ENCODE measurements around the gene TRHDE.
A peak's percentile ranks its signal among the peaks of the same experiment; 100 is the strongest.

Gene TRHDE

DNA sequence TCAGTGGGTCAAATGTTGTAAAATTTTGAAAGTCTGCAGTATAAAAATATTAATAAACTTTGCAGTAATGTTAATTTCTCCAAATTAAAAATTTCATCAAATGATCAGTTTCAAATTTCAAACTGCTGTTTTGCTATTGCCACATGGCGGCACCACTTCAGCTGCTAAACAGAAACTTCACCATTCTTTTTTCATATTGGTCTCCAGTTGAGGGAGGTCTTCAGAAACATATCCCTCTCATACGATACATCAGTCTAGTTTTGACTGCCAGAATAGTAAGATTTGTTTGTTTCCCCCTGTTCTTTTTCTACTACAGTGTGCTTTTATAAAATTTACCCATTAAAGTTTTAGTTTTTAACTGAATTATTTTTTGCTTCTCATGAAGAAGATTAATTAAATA is 4.2 kb upstream of the TRHDE start:
- no peak for DNase-seq (ENCODE audit: insufficient read length, low spot score)
- TF ChIP-seq POLR2A (IDR thresholded peaks at IDR 0.05; ENCODE audit: low read depth, low read length), result no peak
- no peak for FAIRE-seq

DNA sequence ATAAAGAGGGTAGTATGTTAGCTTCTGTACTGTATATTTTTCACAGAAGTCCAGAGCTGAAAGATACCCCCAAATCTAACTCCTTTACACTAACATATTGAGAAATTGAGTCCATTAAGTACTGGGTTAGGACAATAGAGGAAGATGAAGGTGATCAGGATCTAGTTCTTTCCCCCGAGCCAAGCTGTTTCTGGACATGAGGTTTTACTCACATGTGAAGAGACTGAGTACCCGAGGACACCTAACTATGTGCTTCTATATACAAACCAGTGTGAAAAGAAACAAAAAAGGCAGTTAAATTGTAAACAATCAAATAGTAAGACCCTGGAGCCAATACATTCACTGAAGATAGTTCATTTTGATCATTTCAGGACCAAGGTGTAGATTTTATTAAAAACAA is 3.8 kb upstream of the TRHDE start:
- FAIRE-seq (no peak), DNase-seq (ENCODE audit: insufficient read length, low spot score) (no peak)
- no peak for TF ChIP-seq POLR2A (IDR thresholded peaks at IDR 0.05; ENCODE audit: low read depth, low read length)

DNA sequence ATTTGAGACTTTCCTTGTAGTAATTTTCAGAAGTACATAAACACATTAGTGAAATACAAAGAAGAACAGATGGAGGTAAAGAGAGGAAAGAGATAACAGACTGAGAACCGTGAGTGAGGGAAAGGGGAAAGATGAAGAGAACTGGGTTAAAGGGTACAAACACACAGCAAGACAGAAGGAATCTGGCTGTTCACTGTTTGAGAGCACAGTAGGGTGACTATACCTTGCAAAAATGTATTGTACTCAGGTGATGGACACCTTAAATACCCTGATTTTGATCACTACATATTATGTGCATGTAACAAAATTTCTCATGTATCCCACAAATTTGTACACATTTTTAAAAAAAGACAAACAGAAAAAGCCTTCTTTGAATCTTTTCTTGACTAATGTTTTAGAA is 2.7 kb upstream of the TRHDE start:
- FAIRE-seq (no peak), DNase-seq (ENCODE audit: insufficient read length, low spot score) (no peak)
- no peak for TF ChIP-seq POLR2A (IDR thresholded peaks at IDR 0.05; ENCODE audit: low read depth, low read length)

DNA sequence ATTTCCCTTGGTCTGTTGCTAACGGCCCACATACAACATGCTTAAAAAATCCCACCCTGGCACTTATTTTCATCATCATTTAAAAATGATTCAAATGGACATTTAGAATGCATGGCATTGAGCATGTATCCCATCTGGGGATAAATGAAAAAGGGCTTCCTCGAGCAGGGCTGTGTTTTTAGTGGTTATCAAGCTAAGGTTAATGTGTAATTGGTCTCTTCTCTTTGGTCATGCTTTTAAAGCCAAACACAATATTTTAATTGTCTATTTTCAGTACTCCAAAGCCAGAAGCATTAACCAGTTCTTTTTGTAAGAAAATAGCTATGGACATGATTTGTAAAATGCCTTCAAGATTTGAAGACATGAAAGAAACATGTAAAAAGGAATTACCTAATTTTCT is 1.9 kb upstream of the TRHDE start:
- FAIRE-seq (no peak), DNase-seq (ENCODE audit: insufficient read length, low spot score) (no peak)
- no peak for TF ChIP-seq POLR2A (IDR thresholded peaks at IDR 0.05; ENCODE audit: low read depth, low read length)

DNA sequence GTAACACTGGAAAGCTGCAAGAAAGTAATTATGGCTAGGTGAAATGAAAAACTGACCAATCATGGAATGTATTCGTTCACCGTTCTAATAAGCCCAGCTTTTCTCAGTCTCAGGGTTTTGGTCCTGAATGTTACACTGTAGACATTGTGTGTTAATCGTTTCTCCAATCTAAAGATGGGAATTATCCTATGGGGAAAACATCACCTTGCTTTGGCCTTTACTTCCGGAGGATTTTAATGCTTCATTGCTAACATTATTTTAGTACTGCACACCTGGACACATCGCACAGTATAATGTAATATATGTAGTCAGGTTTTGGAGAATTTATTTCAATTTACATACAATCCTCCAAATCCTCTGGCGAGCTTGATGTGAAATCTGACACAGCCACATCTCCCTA is 1.2 kb upstream of the TRHDE start:
- FAIRE-seq (no peak), DNase-seq (ENCODE audit: insufficient read length, low spot score) (no peak)
- TF ChIP-seq POLR2A (IDR thresholded peaks at IDR 0.05; ENCODE audit: low read depth, low read length), result no peak

DNA sequence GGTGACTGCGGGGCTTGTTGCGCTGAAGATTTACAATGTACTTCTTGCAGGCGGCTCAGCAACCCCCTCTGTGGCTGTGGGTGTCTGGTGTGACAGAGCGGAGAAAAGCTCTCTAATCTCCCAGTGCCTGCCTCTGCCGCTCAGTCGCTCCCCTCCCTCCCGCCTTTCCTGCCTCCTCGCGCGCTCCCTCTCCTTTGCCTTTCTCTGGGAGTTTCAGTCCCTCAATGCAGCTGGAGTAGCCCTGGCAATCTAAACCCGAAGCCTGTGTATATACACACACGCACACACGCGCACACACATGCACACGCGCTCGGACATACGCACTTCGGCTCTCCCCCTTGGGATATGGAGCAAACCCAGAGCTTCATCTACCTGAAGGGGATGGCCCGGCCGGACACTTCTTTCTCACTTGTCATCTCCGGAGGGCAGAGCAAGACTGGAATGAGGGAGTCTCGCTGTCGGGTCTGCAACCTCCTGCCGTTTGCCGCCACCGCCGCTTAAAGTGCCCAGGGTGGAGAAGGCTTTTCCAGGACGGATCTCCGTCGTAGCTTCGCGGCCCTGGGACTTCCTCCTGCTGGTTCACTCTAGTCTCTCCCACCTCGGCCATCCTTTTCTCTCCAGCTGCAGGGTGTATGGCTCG is 599 bp upstream of the TRHDE start:
- no peak for TF ChIP-seq POLR2A (IDR thresholded peaks at IDR 0.05; ENCODE audit: low read depth, low read length)
- DNase-seq (ENCODE audit: insufficient read length, low spot score), result no peak
- no peak for FAIRE-seq

DNA sequence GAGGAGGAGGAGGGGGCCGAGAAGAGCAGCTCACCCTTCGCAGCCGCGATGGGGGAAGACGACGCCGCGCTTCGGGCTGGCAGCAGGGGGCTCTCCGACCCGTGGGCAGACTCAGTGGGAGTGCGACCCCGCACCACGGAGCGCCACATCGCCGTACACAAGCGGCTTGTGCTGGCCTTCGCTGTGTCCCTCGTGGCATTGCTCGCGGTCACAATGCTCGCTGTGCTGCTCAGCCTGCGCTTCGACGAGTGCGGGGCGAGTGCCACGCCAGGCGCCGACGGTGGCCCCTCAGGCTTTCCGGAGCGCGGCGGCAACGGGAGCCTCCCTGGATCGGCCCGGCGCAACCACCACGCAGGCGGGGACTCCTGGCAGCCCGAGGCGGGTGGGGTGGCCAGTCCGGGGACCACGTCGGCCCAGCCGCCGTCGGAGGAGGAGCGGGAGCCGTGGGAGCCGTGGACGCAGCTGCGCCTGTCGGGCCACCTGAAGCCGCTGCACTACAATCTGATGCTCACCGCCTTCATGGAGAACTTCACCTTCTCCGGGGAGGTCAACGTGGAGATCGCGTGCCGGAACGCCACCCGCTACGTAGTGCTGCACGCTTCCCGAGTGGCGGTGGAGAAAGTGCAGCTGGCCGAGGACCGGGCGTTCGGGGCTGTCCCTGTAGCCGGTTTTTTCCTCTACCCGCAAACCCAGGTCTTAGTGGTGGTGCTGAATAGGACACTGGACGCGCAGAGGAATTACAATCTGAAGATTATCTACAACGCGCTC is 745 bp downstream of the TRHDE start:
- FAIRE-seq (no peak), DNase-seq (ENCODE audit: insufficient read length, low spot score) (no peak)
- no peak for TF ChIP-seq POLR2A (IDR thresholded peaks at IDR 0.05; ENCODE audit: low read depth, low read length)

DNA sequence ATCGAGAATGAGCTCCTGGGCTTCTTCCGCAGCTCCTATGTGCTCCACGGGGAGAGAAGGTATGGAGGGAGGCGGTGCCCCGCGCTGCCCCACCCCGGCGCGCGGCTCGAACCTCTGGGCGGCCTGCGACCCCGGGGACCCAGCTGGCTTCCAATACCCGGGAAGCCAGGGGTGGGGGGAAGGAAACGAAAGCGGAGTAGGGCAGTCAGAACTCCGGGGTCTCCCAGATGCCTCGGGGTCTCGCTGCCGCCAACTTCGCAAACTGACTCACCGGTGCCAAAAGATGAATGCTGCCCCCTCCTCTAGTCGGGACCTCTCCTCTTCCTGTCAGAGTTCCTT is 1.3 kb downstream of the TRHDE start:
- DNase-seq (ENCODE audit: insufficient read length, low spot score) (no peak), FAIRE-seq (no peak)

DNA sequence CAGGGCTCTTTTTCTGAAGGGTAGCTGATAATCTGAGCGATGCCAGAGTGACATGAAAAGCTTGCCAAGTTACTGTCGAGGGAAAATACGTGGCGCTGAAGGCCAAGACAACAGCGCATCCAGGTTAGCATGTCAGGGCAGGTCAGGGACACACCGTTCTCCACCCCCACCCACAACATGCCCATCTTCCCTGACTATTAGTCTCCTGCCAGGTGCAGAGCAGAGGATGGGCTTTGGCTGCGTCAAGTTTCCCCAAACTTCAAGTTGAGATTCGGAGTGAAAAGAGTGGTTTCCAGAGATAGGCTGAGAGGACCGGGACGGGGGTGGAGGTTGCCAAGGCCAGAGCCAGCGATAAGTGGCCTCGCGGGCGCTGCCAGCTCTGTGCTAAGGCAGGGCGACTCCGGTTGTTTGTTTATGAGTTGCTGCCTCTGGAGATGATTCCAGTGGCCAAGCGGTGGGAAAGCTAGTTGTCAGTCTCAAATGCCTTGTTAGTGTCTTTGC is 1.7 kb downstream of the TRHDE start:
- DNase-seq (ENCODE audit: insufficient read length, low spot score), result no peak
- no peak for FAIRE-seq
- TF ChIP-seq POLR2A (IDR thresholded peaks at IDR 0.05; ENCODE audit: low read depth, low read length), result no peak

More for the DNA sequence above, 1.3 kb downstream of the TRHDE start:
- no peak for TF ChIP-seq POLR2A (IDR thresholded peaks at IDR 0.05; ENCODE audit: low read depth, low read length)

DNA sequence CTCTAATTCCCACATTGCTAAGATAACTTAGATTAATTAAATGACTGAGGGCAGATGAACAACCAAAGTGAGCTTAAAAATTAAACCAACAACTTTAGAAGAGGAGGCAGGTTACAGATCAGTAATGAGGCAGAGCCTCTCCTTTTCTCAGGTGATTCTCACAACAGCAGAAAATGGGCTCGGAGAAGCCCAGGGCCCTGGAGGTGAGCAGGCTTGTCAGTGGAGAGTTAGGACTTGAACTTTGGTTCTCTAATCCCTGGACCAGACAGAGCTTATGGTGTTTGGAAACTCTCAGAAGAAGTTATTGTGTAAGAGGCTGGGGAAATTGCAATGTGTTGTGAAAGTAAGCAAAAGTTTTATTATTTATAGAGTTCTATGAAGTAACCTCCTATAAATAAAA is 2.8 kb downstream of the TRHDE start:
- no peak for DNase-seq (ENCODE audit: insufficient read length, low spot score)
- TF ChIP-seq POLR2A (IDR thresholded peaks at IDR 0.05; ENCODE audit: low read depth, low read length), result no peak

DNA sequence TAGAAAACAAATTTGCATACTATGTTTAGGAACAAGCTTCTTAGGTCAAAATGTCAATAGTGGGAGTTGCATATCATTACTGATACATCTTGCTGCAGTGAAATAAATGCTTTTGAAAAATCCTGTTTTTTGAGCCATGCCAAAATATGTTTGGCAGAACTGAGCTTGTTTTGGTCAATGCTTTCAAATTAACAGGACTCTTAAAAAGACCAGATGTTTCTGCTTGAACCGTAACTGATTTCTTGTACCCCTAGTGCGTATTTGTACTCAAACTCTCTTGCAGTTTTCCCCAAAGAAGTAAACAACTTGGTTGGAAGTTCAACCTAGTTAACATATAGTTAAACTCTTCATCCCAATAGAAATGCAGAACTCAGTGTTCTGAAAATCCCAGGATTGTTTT is 3.4 kb downstream of the TRHDE start:
- FAIRE-seq (no peak), DNase-seq (ENCODE audit: insufficient read length, low spot score) (no peak)
- TF ChIP-seq POLR2A (IDR thresholded peaks at IDR 0.05; ENCODE audit: low read depth, low read length), result no peak

More for the DNA sequence above, 2.8 kb downstream of the TRHDE start:
- FAIRE-seq, result no peak

DNA sequence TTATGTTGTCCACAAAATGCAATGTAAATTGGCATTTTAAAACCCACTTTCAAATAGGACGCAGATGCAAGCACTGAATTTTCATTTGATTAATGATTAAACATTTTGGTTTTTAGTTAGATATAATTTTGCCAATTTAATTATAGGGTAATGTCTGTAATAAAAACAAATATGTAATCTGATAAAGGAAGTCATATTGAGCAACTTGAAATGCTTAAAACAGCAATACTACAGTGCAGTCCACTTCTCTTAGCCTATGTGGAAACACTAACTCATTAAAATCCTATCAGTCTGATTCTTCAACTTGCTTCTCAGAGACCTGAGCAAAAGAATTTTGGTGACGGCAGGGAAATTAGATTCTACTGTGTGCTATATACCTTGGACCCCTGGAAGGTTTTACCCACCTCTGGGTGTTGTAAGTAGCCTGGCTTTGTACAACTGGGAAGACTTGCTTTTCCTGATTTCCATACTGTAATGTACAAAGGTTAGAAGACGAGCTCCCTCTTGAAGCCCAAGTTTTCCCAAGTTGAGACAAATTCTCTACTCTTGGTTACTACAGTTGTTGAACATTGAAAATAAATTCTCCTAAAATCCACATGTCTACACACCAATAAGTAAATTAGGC is 4.1 kb downstream of the TRHDE start:
- no peak for DNase-seq (ENCODE audit: insufficient read length, low spot score)
- TF ChIP-seq POLR2A (IDR thresholded peaks at IDR 0.05; ENCODE audit: low read depth, low read length), result no peak
- FAIRE-seq, result no peak

DNA sequence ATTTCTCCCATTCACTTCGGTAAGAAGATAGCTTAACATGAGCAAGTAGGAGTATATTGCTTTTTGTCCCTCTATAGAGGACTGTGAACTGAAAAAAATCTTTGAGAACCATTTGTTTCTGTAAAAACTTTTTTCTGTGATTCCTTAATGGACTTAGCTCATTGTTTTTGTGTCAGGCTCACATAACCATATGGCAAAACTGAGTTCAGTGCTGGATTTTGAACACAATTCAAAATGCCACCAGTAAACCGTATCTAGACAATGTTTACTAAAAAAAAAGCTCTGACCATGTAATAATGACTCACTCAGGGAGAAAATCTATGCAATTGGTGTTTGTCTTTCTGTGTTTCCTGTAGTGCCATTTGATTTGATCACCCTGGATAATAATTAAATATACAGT is 5.2 kb downstream of the TRHDE start:
- no peak for FAIRE-seq
- TF ChIP-seq POLR2A (IDR thresholded peaks at IDR 0.05; ENCODE audit: low read depth, low read length), result no peak
- no peak for DNase-seq (ENCODE audit: insufficient read length, low spot score)

DNA sequence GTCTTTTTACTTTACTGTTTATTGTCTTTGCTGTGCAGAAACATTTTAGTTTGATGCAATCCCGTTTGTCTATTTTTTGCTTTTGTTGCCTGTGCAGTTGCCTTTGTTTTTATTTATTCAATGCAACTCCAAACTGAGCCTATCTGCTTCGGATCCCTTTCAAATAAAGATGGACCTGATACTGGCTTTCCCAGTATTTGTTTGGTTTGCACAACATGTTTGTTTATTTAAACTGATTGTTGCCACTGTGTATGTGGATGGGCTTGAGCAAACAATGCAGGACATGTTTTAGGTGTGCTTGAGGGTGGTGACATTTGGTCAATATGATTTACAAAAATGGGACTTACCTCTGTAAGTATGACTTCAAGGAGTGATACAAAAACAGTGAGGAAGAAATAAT is 6.7 kb downstream of the TRHDE start:
- no peak for FAIRE-seq
- no peak for TF ChIP-seq POLR2A (IDR thresholded peaks at IDR 0.05; ENCODE audit: low read depth, low read length)
- no peak for DNase-seq (ENCODE audit: insufficient read length, low spot score)

DNA sequence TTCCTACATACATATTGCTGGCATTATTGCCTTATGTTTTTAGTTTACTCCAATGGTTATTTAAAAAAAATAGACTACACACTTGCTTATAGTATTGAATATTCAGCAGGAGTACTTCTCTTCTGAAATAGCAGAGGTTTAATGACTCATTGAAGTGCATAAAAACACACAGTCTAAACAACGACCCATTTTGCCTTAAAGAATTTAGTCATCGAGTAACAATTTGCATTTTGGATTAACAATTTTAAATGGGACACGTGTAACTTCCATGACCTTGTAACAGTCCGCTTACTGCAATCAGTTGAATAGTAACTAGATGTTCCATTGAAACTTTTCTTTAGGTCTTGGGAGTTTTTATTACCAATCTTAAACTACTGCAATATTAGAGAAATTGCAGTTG is 9.0 kb downstream of the TRHDE start:
- peak; percentile 78 for FAIRE-seq
- DNase-seq (ENCODE audit: insufficient read length, low spot score), result no peak
- no peak for TF ChIP-seq POLR2A (IDR thresholded peaks at IDR 0.05; ENCODE audit: low read depth, low read length)
